ENCODE data around the gene GNAT1.

- TF ChIP-seq POU6F1 (CRISPR knock-in tag; IDR thresholded peaks at IDR 0.05; ENCODE audit: borderline replicate concordance, low read depth) (no peak), RARB (CRISPR knock-in tag; IDR thresholded peaks at IDR 0.05) (no peak), OSR1 (CRISPR knock-in tag; IDR thresholded peaks at IDR 0.05) (no peak), TSHZ2 (CRISPR knock-in tag; IDR thresholded peaks at IDR 0.05) (no peak), PATZ1 (CRISPR knock-in tag; IDR thresholded peaks at IDR 0.05; ENCODE audit: borderline replicate concordance) (no peak)
These were observed 41.0 kb upstream of the GNAT1 start for GRCh38 chr3:50150404-50150750.

All from SK-N-SH treated with all-trans-retinoic acid at 6 μM for 48 hours (cell line).